CD14-positive monocyte (primary cell): ENCODE results near the gene GTSF1L. TPM values are rescaled to one million over a fixed set of nuclear protein-coding genes. Genes with fewer than 3 reads are reported as not detected.

Source experiments
- DNase-seq, 3 donors: peaks; one replicate each; pipeline ENCODE4 v3.0.0-alpha.2; 2011 to 2022
- H2AFZ ChIP-seq: 2 replicates; pipeline ENCODE4 v1.6.0; 2012; ENCODE audit warnings: mild to moderate bottlenecking, low read depth, low read length, inconsistent platforms; ENCODE audit not compliant: insufficient read depth, poor library complexity, severe bottlenecking
- H3K27ac ChIP-seq, 2 donors: 1 replicate in 1 of 2; 2 replicates in 1 of 2; pipeline ENCODE4 v1.5.1; 2012 to 2013; ENCODE audit warnings: low read length in 2 of 2, control low read depth in 1 of 2, inconsistent platforms in 1 of 2, low read depth in 1 of 2, mild to moderate bottlenecking in 1 of 2
- H3K27me3 ChIP-seq, 2 donors: one replicate each; pipeline versions ENCODE4 v1.6.0 to v1.6.1; 2011 to 2013; ENCODE audit warnings: low read length in 2 of 2; ENCODE audit not compliant: control insufficient read depth in 2 of 2, insufficient read depth in 2 of 2
- H3K36me3 ChIP-seq, 2 donors: replicated peaks in 1 of 2; 1 replicate in 1 of 2; 2 replicates in 1 of 2; pipeline versions ENCODE4 v1.5.1 to v1.6.1; 2012 to 2013; ENCODE audit warnings: low read length in 2 of 2, control low read depth in 1 of 2, inconsistent platforms in 1 of 2, mild to moderate bottlenecking in 1 of 2; ENCODE audit not compliant: insufficient read depth in 2 of 2, control insufficient read depth in 1 of 2
- H3K4me1 ChIP-seq, 2 donors: 1 replicate in 1 of 2; 2 replicates in 1 of 2; pipeline versions ENCODE4 v1.5.1 to v1.6.1; 2012 to 2013; ENCODE audit warnings: low read length in 2 of 2, control low read depth in 1 of 2, inconsistent platforms in 1 of 2, mild to moderate bottlenecking in 1 of 2, moderate library complexity in 1 of 2; ENCODE audit not compliant: insufficient read depth in 2 of 2, control insufficient read depth in 1 of 2
- H3K4me2 ChIP-seq: replicated peaks from 2 replicates; pipeline ENCODE3; 2012; ENCODE audit warnings: low read length, moderate library complexity, mild to moderate bottlenecking; ENCODE audit not compliant: poor library complexity, severe bottlenecking; ENCODE audit errors: extremely low read depth
- H3K4me3 ChIP-seq, 3 experiments: fragments of 200-600 bp in 1 of 3; sonication (generic) in 1 of 3; replicated peaks in 1 of 3; 1 replicate in 2 of 3; 2 replicates in 1 of 3; pipeline ENCODE4 v1.5.1; 2011 to 2013; ENCODE audit warnings: low read length in 3 of 3, mild to moderate bottlenecking in 3 of 3, control low read depth in 2 of 3, low read depth in 2 of 3, inconsistent platforms in 1 of 3, moderate library complexity in 1 of 3
- H3K79me2 ChIP-seq: 2 replicates; pipeline ENCODE4 v1.6.0; 2012; ENCODE audit warnings: mild to moderate bottlenecking, control low read depth, inconsistent platforms, low read length, moderate library complexity; ENCODE audit not compliant: insufficient read depth
- H3K9ac ChIP-seq: 2 replicates; pipeline ENCODE4 v1.6.0; 2017; ENCODE audit warnings: low read length, mild to moderate bottlenecking; ENCODE audit not compliant: insufficient read depth, poor library complexity, severe bottlenecking
- H3K9me3 ChIP-seq, 2 donors: replicated peaks in 1 of 2; 1 replicate in 1 of 2; 2 replicates in 1 of 2; pipeline versions ENCODE4 v1.5.1 to v1.6.1; 2012 to 2013; ENCODE audit warnings: low read length in 2 of 2, control low read depth in 1 of 2; ENCODE audit not compliant: control insufficient read depth in 1 of 2, insufficient read depth in 1 of 2
- H4K20me1 ChIP-seq: 2 replicates; pipeline ENCODE4 v1.6.0; 2012; ENCODE audit warnings: mild to moderate bottlenecking, low read length, control low read depth, moderate library complexity; ENCODE audit not compliant: insufficient read depth
- H3K27ac Mint-ChIP-seq, 7 donors: one replicate each; pipeline ENCODE4 v1.8.0; 2020; ENCODE audit warnings: mild to moderate bottlenecking in 7 of 7, mixed read lengths in 7 of 7, moderate library complexity in 6 of 7, inconsistent platforms in 2 of 7
- H3K27me3 Mint-ChIP-seq, 3 donors: one replicate each; pipeline ENCODE4 v1.8.0; 2021 to 2022; ENCODE audit warnings: low read depth in 3 of 3, mild to moderate bottlenecking in 3 of 3, mixed read lengths in 3 of 3, moderate library complexity in 3 of 3, inconsistent platforms in 1 of 3
- H3K36me3 Mint-ChIP-seq, 2 donors: one replicate each; pipeline ENCODE4 v1.8.0; 2020; ENCODE audit warnings: mixed read lengths in 2 of 2, inconsistent platforms in 1 of 2, mild to moderate bottlenecking in 1 of 2
- H3K4me1 Mint-ChIP-seq: one replicate; pipeline ENCODE4 v1.8.0; 2020; ENCODE audit warnings: mild to moderate bottlenecking, mixed read lengths
- H3K4me3 Mint-ChIP-seq, 2 donors: one replicate each; pipeline ENCODE4 v1.8.0; 2020; ENCODE audit warnings: mild to moderate bottlenecking in 2 of 2, mixed read lengths in 2 of 2, moderate library complexity in 1 of 2
- H3K9me3 Mint-ChIP-seq, 7 donors: one replicate each; pipeline ENCODE4 v1.8.0; 2020 to 2022; ENCODE audit warnings: mixed read lengths in 7 of 7, mild to moderate bottlenecking in 6 of 7, moderate library complexity in 6 of 7, inconsistent platforms in 2 of 7
- CTCF ChIP-seq: fragments of 200-600 bp; IDR thresholded peaks from one replicate; pipeline ENCODE4 v1.8.0; 2022; ENCODE audit warnings: antibody characterized with exemption, mild to moderate bottlenecking
- WGBS: methylation state at CpG from one replicate; pipeline ENCODE4 v1.1.5; 2013; ENCODE audit warnings: missing lambda C conversion rate; ENCODE audit not compliant: insufficient coverage; 5-methylcytosine and 5-hydroxymethylcytosine counted together
- intact Hi-C, 2 donors: fragments of 100-400 bp; cut with micrococcal nuclease; formaldehyde crosslinking; loops; one replicate each; pipeline versions ENCODE4 v1.15.0 to v1.15.1; 2023
- polyA plus RNA-seq, 3 donors: library from polyadenylated mRNA; depleted of rRNA in 1 of 3; unstranded in 2 of 3; stranded (reverse) in 1 of 3; fragments of 300-500 nt in 2 of 3; fragments of >200 nt in 1 of 3; fragmentation: Illumina TruSeq in 2 of 3; gene quantifications; 1 replicate in 2 of 3; 2 replicates in 1 of 3; pipeline ENCODE4 v1.2.3, GENCODE V29; 2012 to 2021

GTSF1L gene
- polyA plus RNA-seq, 3 donors = not detected

- peaks cover 56 to 73% of the 10 kb centered on the region in 2 donors for H3K36me3 Mint-ChIP-seq
- no peak overlapping the region for H3K4me2 ChIP-seq
- H3K9ac ChIP-seq = no peak overlapping the region
- no peak for TF ChIP-seq CTCF
- H2AFZ ChIP-seq = no peak overlapping the region
- no peaks in the 10 kb centered on the region for H3K79me2 ChIP-seq
- H4K20me1 ChIP-seq = no peaks in the 10 kb centered on the region
- no peak overlapping the region for H3K4me3 ChIP-seq
- no peak overlapping the region for H3K4me3 Mint-ChIP-seq
- H3K4me1 ChIP-seq = no peaks in the 10 kb centered on the region
- peaks cover 0 to 2% (median 0%) of the 10 kb centered on the region in 7 donors for H3K9me3 Mint-ChIP-seq
- peak overlapping the region in 1 of 7 donors; percentile 28 for H3K27ac Mint-ChIP-seq
- H3K27me3 Mint-ChIP-seq = no peaks in the 10 kb centered on the region
- no peaks in the 10 kb centered on the region for H3K4me1 Mint-ChIP-seq
- peaks cover 17 to 44% of the 10 kb centered on the region in 2 donors for H3K36me3 ChIP-seq
- WGBS = 93% methylated on average over 5 of the region's 9 CpGs
- no peaks in the 10 kb centered on the region for H3K9me3 ChIP-seq
- no peak for DNase-seq
- no peaks in the 10 kb centered on the region for H3K27me3 ChIP-seq
- no peak overlapping the region for H3K27ac ChIP-seq
- intact Hi-C loops = no loop called here
Measured at GRCh38 chr20:43710370-43711044, 16.3 kb downstream of the GTSF1L start.

GRCh38 chr20:43702502-43702901 lies 24.3 kb downstream of the GTSF1L start:
- H3K9me3 ChIP-seq = no peaks in the 10 kb centered on the region
- H3K27ac ChIP-seq = no peak overlapping the region
- intact Hi-C loops = no loop called here
- Mint-ChIP-seq H3K4me3 (no peak overlapping the region), H3K9me3 (no peaks in the 10 kb centered on the region), H3K4me1 (no peaks in the 10 kb centered on the region), H3K27me3 (no peaks in the 10 kb centered on the region), H3K27ac (no peak overlapping the region), H3K36me3 (peaks cover 43 to 55% of the 10 kb centered on the region in 2 donors)
- H3K4me3 ChIP-seq = no peak overlapping the region
- TF ChIP-seq CTCF = no peak
- WGBS = 96% methylated on average over 14 of the region's 14 CpGs
- peaks cover 16 to 54% of the 10 kb centered on the region in 2 donors for H3K36me3 ChIP-seq
- H3K4me1 ChIP-seq = no peaks in the 10 kb centered on the region
- H3K79me2 ChIP-seq = no peaks in the 10 kb centered on the region
- H3K4me2 ChIP-seq = no peak overlapping the region
- no peak overlapping the region for H3K9ac ChIP-seq
- H2AFZ ChIP-seq = no peak overlapping the region
- no peaks in the 10 kb centered on the region for H3K27me3 ChIP-seq
- H4K20me1 ChIP-seq = no peaks in the 10 kb centered on the region
- no peak for DNase-seq
